H9 (cell line): ENCODE results near the gene INO80B. TPM values are rescaled to one million over a fixed set of nuclear protein-coding genes. Genes with fewer than 3 reads are reported as not detected.

ENCODE experiments used
- DNase-seq: peaks from one replicate; pipeline ENCODE4 v3.0.0-alpha.2; 2017
- H2AFZ ChIP-seq: one replicate; pipeline ENCODE4 v1.6.1; 2013; ENCODE audit warnings: mild to moderate bottlenecking, low read length, control low read depth, moderate library complexity
- H2AK5ac ChIP-seq: 2 replicates; pipeline ENCODE4 v1.6.1; 2013; ENCODE audit warnings: low read length, control low read depth, mixed read lengths; ENCODE audit not compliant: insufficient read length
- H2BK120ac ChIP-seq: one replicate; pipeline ENCODE4 v1.6.1; 2013; ENCODE audit warnings: low read depth, mild to moderate bottlenecking, low read length, control low read depth, inconsistent platforms; ENCODE audit not compliant: poor library complexity, severe bottlenecking
- H2BK12ac ChIP-seq: 2 replicates; pipeline ENCODE4 v1.6.1; 2013; ENCODE audit warnings: low read length, control low read depth, mixed read lengths, low read depth; ENCODE audit not compliant: insufficient read length
- H2BK15ac ChIP-seq: 2 replicates; pipeline ENCODE4 v1.6.1; 2013; ENCODE audit warnings: low read depth, low read length, control low read depth
- H2BK20ac ChIP-seq: one replicate; pipeline ENCODE4 v1.6.1; 2013; ENCODE audit warnings: low read depth, mild to moderate bottlenecking, low read length, control low read depth, inconsistent platforms; ENCODE audit not compliant: poor library complexity, severe bottlenecking
- H2BK5ac ChIP-seq: 2 replicates; pipeline ENCODE4 v1.6.1; 2013; ENCODE audit warnings: low read length, control low read depth, mixed read lengths; ENCODE audit not compliant: insufficient read length
- H3K14ac ChIP-seq: 2 replicates; pipeline ENCODE4 v1.6.1; 2013; ENCODE audit warnings: low read length, control low read depth; ENCODE audit not compliant: insufficient read depth
- H3K18ac ChIP-seq: 2 replicates; pipeline ENCODE4 v1.6.1; 2013; ENCODE audit warnings: low read depth, mild to moderate bottlenecking, mixed read lengths, low read length, control low read depth; ENCODE audit not compliant: insufficient read length
- H3K23ac ChIP-seq: 2 replicates; pipeline ENCODE4 v1.6.1; 2013; ENCODE audit warnings: low read length, control low read depth, mixed read lengths, low read depth; ENCODE audit not compliant: insufficient read length
- H3K23me2 ChIP-seq: 2 replicates; pipeline ENCODE4 v1.6.1; 2013; ENCODE audit warnings: low read depth, mild to moderate bottlenecking, mixed read lengths, low read length, control low read depth; ENCODE audit not compliant: insufficient read length, poor library complexity, severe bottlenecking
- H3K27ac ChIP-seq: 2 replicates; pipeline ENCODE4 v1.5.1; 2013; ENCODE audit warnings: low read length, control low read depth, mixed read lengths, low read depth; ENCODE audit not compliant: insufficient read length
- H3K27me3 ChIP-seq: 2 replicates; pipeline ENCODE4 v1.6.1; 2013; ENCODE audit warnings: low read length, control low read depth, inconsistent platforms; ENCODE audit not compliant: insufficient read depth
- H3K4ac ChIP-seq: 2 replicates; pipeline ENCODE4 v1.6.1; 2013; ENCODE audit warnings: low read depth, mild to moderate bottlenecking, control low read depth, inconsistent platforms, low read length, moderate library complexity
- H3K4me1 ChIP-seq: 2 replicates; pipeline ENCODE4 v1.6.1; 2013; ENCODE audit warnings: low read length, control low read depth, inconsistent platforms; ENCODE audit not compliant: insufficient read depth
- H3K4me2 ChIP-seq: 2 replicates; pipeline ENCODE4 v1.6.1; 2013; ENCODE audit warnings: low read length, control low read depth, mixed read lengths; ENCODE audit not compliant: insufficient read length, insufficient read depth
- H3K56ac ChIP-seq: 2 replicates; pipeline ENCODE4 v1.6.1; 2013; ENCODE audit warnings: low read depth, mild to moderate bottlenecking, mixed read lengths, low read length, control low read depth; ENCODE audit not compliant: insufficient read length
- H3K79me1 ChIP-seq: 2 replicates; pipeline ENCODE4 v1.6.1; 2013; ENCODE audit warnings: low read depth, mild to moderate bottlenecking, moderate library complexity, low read length, control low read depth, inconsistent platforms; ENCODE audit not compliant: insufficient read depth, poor library complexity, severe bottlenecking
- H3K79me2 ChIP-seq: 2 replicates; pipeline ENCODE4 v1.6.1; 2013; ENCODE audit warnings: low read length, control low read depth, inconsistent platforms; ENCODE audit not compliant: insufficient read depth
- H3K9ac ChIP-seq: 2 replicates; pipeline ENCODE4 v1.6.1; 2013; ENCODE audit warnings: low read length, control low read depth, mixed read lengths; ENCODE audit not compliant: insufficient read length; ENCODE audit errors: extremely low read depth
- H3K9me3 ChIP-seq: one replicate; pipeline ENCODE4 v1.6.1; 2013; ENCODE audit warnings: low read depth, low read length, inconsistent platforms; ENCODE audit not compliant: control insufficient read depth
- H3T11ph ChIP-seq: one replicate; pipeline ENCODE4 v1.6.1; 2013; ENCODE audit warnings: mild to moderate bottlenecking, low read length, control low read depth, inconsistent platforms
- H4K20me1 ChIP-seq: one replicate; pipeline ENCODE4 v1.6.1; 2013; ENCODE audit not compliant: control insufficient read depth, insufficient read length, insufficient read depth
- H4K5ac ChIP-seq: 2 replicates; pipeline ENCODE4 v1.6.1; 2013; ENCODE audit warnings: low read depth, mild to moderate bottlenecking, mixed read lengths, low read length, control low read depth; ENCODE audit not compliant: insufficient read length
- H4K8ac ChIP-seq: replicated peaks from 2 replicates; pipeline ENCODE4 v1.6.1; 2013; ENCODE audit warnings: low read length, control low read depth, mixed read lengths, low read depth; ENCODE audit not compliant: insufficient read length
- H4K91ac ChIP-seq: 2 replicates; pipeline ENCODE4 v1.6.1; 2013; ENCODE audit warnings: low read depth, mild to moderate bottlenecking, moderate library complexity, mixed read lengths, low read length, control low read depth; ENCODE audit not compliant: insufficient read length
- H3K27ac Mint-ChIP-seq, 3 experiments: 2 replicates in 2 of 3; 3 replicates in 1 of 3; pipeline ENCODE4 v1.8.0; 2020 to 2021; ENCODE audit warnings: mixed read lengths in 3 of 3, mild to moderate bottlenecking in 1 of 3, moderate library complexity in 1 of 3
- H3K27me3 Mint-ChIP-seq: 2 replicates; pipeline ENCODE4 v1.8.0; 2021; ENCODE audit warnings: low read depth, mild to moderate bottlenecking, moderate library complexity, mixed read lengths
- H3K36me3 Mint-ChIP-seq, 3 experiments: 2 replicates in 2 of 3; 3 replicates in 1 of 3; pipeline ENCODE4 v1.8.0; 2020 to 2021; ENCODE audit warnings: low read depth in 3 of 3, mixed read lengths in 3 of 3; ENCODE audit not compliant: insufficient read depth in 1 of 3
- H3K4me1 Mint-ChIP-seq, 2 experiments: 2 replicates each; pipeline ENCODE4 v1.8.0; 2020; ENCODE audit warnings: mixed read lengths in 2 of 2
- H3K4me3 Mint-ChIP-seq, 2 experiments: 2 replicates in 1 of 2; 3 replicates in 1 of 2; pipeline ENCODE4 v1.8.0; 2020 to 2021; ENCODE audit warnings: mild to moderate bottlenecking in 2 of 2, mixed read lengths in 2 of 2, moderate library complexity in 1 of 2
- H3K9me3 Mint-ChIP-seq, 2 experiments: 2 replicates in 1 of 2; 3 replicates in 1 of 2; pipeline ENCODE4 v1.8.0; 2020; ENCODE audit warnings: mild to moderate bottlenecking in 2 of 2, mixed read lengths in 2 of 2, moderate library complexity in 1 of 2
- CTCF ChIP-seq: fragments of 200-600 bp; sonication (generic); conservative IDR thresholded peaks from 3 replicates; pipeline ENCODE4 v1.8.0; 2021; ENCODE audit warnings: antibody characterized with exemption, mild to moderate bottlenecking
- WGBS: extraction: QIAGEN DNeasy Blood & Tissue Kit; methylation state at CpG from one replicate; pipeline ENCODE4 v1.1.7; 2013; ENCODE audit warnings: missing lambda C conversion rate, low lambda C conversion rate, mixed read lengths; ENCODE audit not compliant: insufficient read length; ENCODE audit errors: extremely low coverage; 5-methylcytosine and 5-hydroxymethylcytosine counted together
- total RNA-seq: library from RNA; stranded (reverse); gene quantifications from 2 replicates; pipeline ENCODE4 v1.2.1, GENCODE V29; 2021

INO80B gene
- total RNA-seq, 1 experiment from 2014 or later: 17.6 TPM

- Histone ChIP-seq H3K9ac (no peak overlapping the region), H2BK5ac (no peak overlapping the region), H3K23ac (no peak overlapping the region), H2BK15ac (no peak overlapping the region), H2BK20ac (no peak overlapping the region), H3K79me2 (no peaks in the 10 kb centered on the region; the same call in 1 of the 2 replicates), H3K4ac (no peak overlapping the region), H3K4me1 (peaks cover 2% of the 10 kb centered on the region; the same call in 1 of the 2 replicates), H3K27me3 (no peaks in the 10 kb centered on the region), H4K5ac (no peak overlapping the region), H4K20me1 (peaks cover 2% of the 10 kb centered on the region), H3K18ac (no peak overlapping the region), H3K9me3 (no peaks in the 10 kb centered on the region), H2AFZ (no peak overlapping the region), H3K27ac (no peak overlapping the region), H3K14ac (no peak overlapping the region; the same call in 1 of the 2 replicates), H4K91ac (no peak overlapping the region), H2BK120ac (no peak overlapping the region), H3K79me1 (peaks cover 4% of the 10 kb centered on the region), H2AK5ac (no peak overlapping the region), H3T11ph (no peak overlapping the region), H4K8ac (no peak overlapping the region), H3K23me2 (peaks cover 13% of the 10 kb centered on the region), H3K56ac (no peak overlapping the region), H3K4me2 (no peak overlapping the region), H2BK12ac (no peak overlapping the region)
- Mint-ChIP-seq H3K4me1 (peaks cover 20 to 26% of the 10 kb centered on the region in 2 experiments), H3K9me3 (no peaks in the 10 kb centered on the region), H3K27me3 (no peaks in the 10 kb centered on the region), H3K36me3 (peaks cover 10 to 29% (median 24%) of the 10 kb centered on the region in 3 experiments; a peak in 6 of 7 replicates), H3K27ac (peak overlapping the region in 1 of 3 experiments; percentile 47; a peak in 1 of 7 replicates), H3K4me3 (peak overlapping the region in 1 of 2 experiments; percentile 29; a peak in 1 of 5 replicates)
- peak; percentile 56; the same call in 2 of the 3 replicates for TF ChIP-seq CTCF
- no CpG with 5 or more reads among the region's 27 CpGs for WGBS
- DNase-seq: peak; percentile 71
Measured at GRCh38 chr2:74461187-74462053, 6.5 kb downstream of the INO80B start.
